PC-9 (cell line): ENCODE data around the gene ZNF488. TPM values are rescaled to one million over a fixed set of nuclear protein-coding genes. Genes with fewer than 3 reads are reported as not detected.

Experiments used
- BruUV-seq: library from RNA; stranded (reverse); fragments of 400-500 nt; replicated peaks from 2 replicates; lab custom pipeline; 2021; lab: Mats Ljungman, UMichigan
- CTCF ChIA-PET: fragments of 300-600 bp; sonication (Branson Sonifier 250); formaldehyde crosslinking; loops from one replicate; lab custom pipeline; 2022; ENCODE audit warnings: antibody characterized with exemption; lab: Charles Lee
- POLR2A ChIA-PET: fragments of 300-600 bp; sonication (Branson Sonifier 250); formaldehyde crosslinking; loops from one replicate; lab custom pipeline; 2022; ENCODE audit warnings: antibody characterized with exemption; ENCODE audit not compliant: unreplicated experiment; lab: Charles Lee
- DNase-seq, 2 experiments: peaks; one replicate each; pipeline versions ENCODE4 v3.0.0 to v3.0.0-alpha.2; 2015 to 2022; ENCODE audit warnings: mixed read lengths in 1 of 2
- H2AFZ ChIP-seq: fragments of 200-600 bp; sonication (generic); 2 replicates; pipeline ENCODE4 v1.8.1; 2017; ENCODE audit warnings: antibody characterized with exemption
- H3F3A ChIP-seq: fragments of 200-600 bp; sonication (generic); 2 replicates; pipeline ENCODE4 v1.8.1; 2017; ENCODE audit warnings: antibody characterized with exemption, mild to moderate bottlenecking, low read depth; ENCODE audit not compliant: insufficient read depth
- H3K27ac ChIP-seq: fragments of 200-600 bp; sonication (generic); 2 replicates; pipeline ENCODE4 v1.6.1; 2016; ENCODE audit warnings: mixed run types
- H3K27me3 ChIP-seq: fragments of 200-600 bp; sonication (generic); 2 replicates; pipeline ENCODE4 v1.6.1; 2016; ENCODE audit warnings: low read depth, mixed run types; ENCODE audit not compliant: insufficient read depth
- H3K36me3 ChIP-seq: fragments of 200-600 bp; sonication (generic); 2 replicates; pipeline ENCODE4 v1.6.1; 2016; ENCODE audit warnings: low read depth, mixed run types
- H3K4me1 ChIP-seq: fragments of 200-600 bp; sonication (generic); replicated peaks from 2 replicates; pipeline ENCODE4 v1.6.1; 2016; ENCODE audit warnings: mixed run types; ENCODE audit not compliant: insufficient read depth
- H3K4me2 ChIP-seq: fragments of 200-600 bp; sonication (generic); 2 replicates; pipeline ENCODE4 v1.6.1; 2017; ENCODE audit warnings: mixed run types
- H3K4me3 ChIP-seq: fragments of 200-600 bp; sonication (generic); 2 replicates; pipeline ENCODE4 v1.6.1; 2016; ENCODE audit warnings: mixed run types
- H3K79me2 ChIP-seq: fragments of 200-600 bp; sonication (generic); 2 replicates; pipeline ENCODE4 v1.6.1; 2017; ENCODE audit warnings: low read depth, mixed run types
- H3K9me2 ChIP-seq: fragments of 200-600 bp; sonication (generic); 2 replicates; pipeline ENCODE4 v1.8.1; 2017; ENCODE audit warnings: mild to moderate bottlenecking; ENCODE audit not compliant: insufficient read depth
- H3K9me3 ChIP-seq: fragments of 200-600 bp; sonication (generic); 2 replicates; pipeline ENCODE4 v1.8.1; 2016; ENCODE audit warnings: low read depth; ENCODE audit not compliant: insufficient read depth
- H4K20me1 ChIP-seq: fragments of 200-600 bp; sonication (generic); 2 replicates; pipeline ENCODE4 v1.8.1; 2017; ENCODE audit not compliant: insufficient read depth
- EZH2 ChIP-seq: fragments of 200-600 bp; sonication (generic); IDR thresholded peaks from 2 replicates; pipeline ENCODE4 v1.8.0; 2017; ENCODE audit warnings: antibody characterized with exemption, low read depth
- intact Hi-C: fragments of 100-400 bp; cut with micrococcal nuclease; formaldehyde crosslinking; loops from one replicate; pipeline ENCODE4 v1.10.0; 2022; ENCODE audit not compliant: unreplicated experiment
- total RNA-seq: library from RNA; stranded (reverse); gene quantifications from 2 replicates; pipeline ENCODE4 v1.2.3, GENCODE V29; 2021
- TF ChIP-seq, protein P1 (sequence below): fragments of 200-600 bp; sonication (generic); conservative IDR thresholded peaks from 2 replicates; pipeline ENCODE4 v1.6.1; 2017; ENCODE audit warnings: mixed run types, antibody characterized with exemption, mild to moderate bottlenecking, moderate library complexity

The ZNF488 gene
- total RNA-seq, 1 experiment from 2014 or later: 18.1 TPM

GRCh38 chr10:47404446-47404845 is 20.4 kb upstream of the ZNF488 start:
- H3K9me2 ChIP-seq: no peaks in the 10 kb centered on the region
- peaks cover 73% of the 10 kb centered on the region for H3K4me1 ChIP-seq
- no TSS peak for BruUV-seq

DNA sequence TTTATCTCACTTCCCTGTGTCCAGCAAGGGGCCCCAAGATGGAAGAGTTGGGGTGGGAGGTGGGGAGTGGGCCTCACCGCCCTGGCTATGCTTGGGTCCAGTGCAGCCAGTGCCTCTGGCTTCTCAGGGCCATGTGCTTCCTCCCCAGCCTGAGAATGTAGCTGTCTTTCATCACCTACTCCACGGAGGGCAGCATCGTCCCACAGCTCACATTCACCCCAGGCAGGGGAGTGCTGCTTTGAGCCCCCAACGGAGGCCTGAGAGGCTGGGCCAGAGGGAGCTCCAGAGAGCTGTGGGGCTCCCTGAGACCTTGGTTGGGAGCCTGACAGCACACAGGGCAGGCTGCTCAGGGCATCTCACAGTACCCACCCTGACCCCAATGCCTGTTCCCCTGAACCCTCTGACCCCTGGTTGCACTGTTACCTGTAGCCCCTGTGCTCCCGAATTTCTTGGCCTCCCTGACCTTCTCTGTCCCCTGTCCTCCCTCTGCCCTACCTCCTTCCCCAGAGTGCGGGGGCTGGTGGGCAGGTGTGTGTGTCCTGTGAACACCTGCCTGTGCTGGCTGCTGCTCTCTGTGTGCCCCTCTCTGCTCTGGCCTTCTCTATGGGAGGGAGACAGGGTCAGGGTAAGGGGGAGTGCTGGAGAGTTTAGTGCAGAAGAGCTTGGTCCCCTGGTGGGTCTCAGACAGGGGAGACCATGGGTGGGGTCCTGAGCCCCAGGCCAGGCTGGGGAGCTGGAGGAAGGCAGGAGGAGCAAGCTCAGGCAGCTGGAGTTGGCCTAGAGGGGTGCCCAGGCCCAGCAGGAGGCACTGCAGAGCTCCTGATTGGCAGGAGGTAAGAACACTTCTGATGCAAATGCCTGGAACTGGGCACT is 19.6 kb upstream of the ZNF488 start:
- H3K27me3 ChIP-seq: no peaks in the 10 kb centered on the region
- no peak overlapping the region for H2AFZ ChIP-seq
- peak overlapping the region; percentile 76 for H3K27ac ChIP-seq
- H3K9me3 ChIP-seq: no peaks in the 10 kb centered on the region
- POLR2A ChIA-PET: no interaction called here
- no peak overlapping the region for H3K4me3 ChIP-seq
- no peaks in the 10 kb centered on the region for H3K36me3 ChIP-seq
- no peaks in the 10 kb centered on the region for H4K20me1 ChIP-seq
- TF ChIP-seq, protein P1, sequence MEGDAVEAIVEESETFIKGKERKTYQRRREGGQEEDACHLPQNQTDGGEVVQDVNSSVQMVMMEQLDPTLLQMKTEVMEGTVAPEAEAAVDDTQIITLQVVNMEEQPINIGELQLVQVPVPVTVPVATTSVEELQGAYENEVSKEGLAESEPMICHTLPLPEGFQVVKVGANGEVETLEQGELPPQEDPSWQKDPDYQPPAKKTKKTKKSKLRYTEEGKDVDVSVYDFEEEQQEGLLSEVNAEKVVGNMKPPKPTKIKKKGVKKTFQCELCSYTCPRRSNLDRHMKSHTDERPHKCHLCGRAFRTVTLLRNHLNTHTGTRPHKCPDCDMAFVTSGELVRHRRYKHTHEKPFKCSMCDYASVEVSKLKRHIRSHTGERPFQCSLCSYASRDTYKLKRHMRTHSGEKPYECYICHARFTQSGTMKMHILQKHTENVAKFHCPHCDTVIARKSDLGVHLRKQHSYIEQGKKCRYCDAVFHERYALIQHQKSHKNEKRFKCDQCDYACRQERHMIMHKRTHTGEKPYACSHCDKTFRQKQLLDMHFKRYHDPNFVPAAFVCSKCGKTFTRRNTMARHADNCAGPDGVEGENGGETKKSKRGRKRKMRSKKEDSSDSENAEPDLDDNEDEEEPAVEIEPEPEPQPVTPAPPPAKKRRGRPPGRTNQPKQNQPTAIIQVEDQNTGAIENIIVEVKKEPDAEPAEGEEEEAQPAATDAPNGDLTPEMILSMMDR: no peak
- TF ChIP-seq EZH2: no peak
- H3K9me2 ChIP-seq: no peaks in the 10 kb centered on the region
- peaks cover 24% of the 10 kb centered on the region for H3F3A ChIP-seq
- intact Hi-C loops: loop anchor here (1.0 kb wide), 1 partner anchor 41 kb away; no protein-coding TSS in a partner anchor
- CTCF ChIA-PET: interaction anchor here (1.1 to 1.7 kb wide), 3 partner anchors 34 to 42 kb away, joined by 3 to 10 read pairs (median 3); no protein-coding TSS in a partner anchor
- peaks cover 15% of the 10 kb centered on the region for H3K79me2 ChIP-seq
- no TSS peak for BruUV-seq
- H3K4me1 ChIP-seq: peaks cover 65% of the 10 kb centered on the region
- peak overlapping the region; percentile 77 for H3K4me2 ChIP-seq
- no peak for DNase-seq

More at GRCh38 chr10:47404446-47404845, 20.4 kb upstream of the ZNF488 start:
- Histone ChIP-seq H3K4me2 (peak overlapping the region; percentile 77), H3F3A (peaks cover 29% of the 10 kb centered on the region), H4K20me1 (no peaks in the 10 kb centered on the region), H3K9me3 (no peaks in the 10 kb centered on the region), H3K27ac (0 out of 2 replicates have a peak overlapping the region, but pooled peaks have one; percentile 81), H3K79me2 (peaks cover 20% of the 10 kb centered on the region), H2AFZ (no peak overlapping the region), H3K36me3 (no peaks in the 10 kb centered on the region), H3K4me3 (no peak overlapping the region), H3K27me3 (no peaks in the 10 kb centered on the region)
- no peak for TF ChIP-seq EZH2
- TF ChIP-seq, protein P1: no peak
- POLR2A ChIA-PET: no interaction called here
- peak in 1 of 2 experiments; percentile 53 for DNase-seq
- CTCF ChIA-PET: interaction anchor here (1.1 to 1.7 kb wide), 3 partner anchors 41 to 50 kb away, joined by 3 to 10 read pairs (median 3); no protein-coding TSS in a partner anchor
- intact Hi-C loops: no loop called here

DNA sequence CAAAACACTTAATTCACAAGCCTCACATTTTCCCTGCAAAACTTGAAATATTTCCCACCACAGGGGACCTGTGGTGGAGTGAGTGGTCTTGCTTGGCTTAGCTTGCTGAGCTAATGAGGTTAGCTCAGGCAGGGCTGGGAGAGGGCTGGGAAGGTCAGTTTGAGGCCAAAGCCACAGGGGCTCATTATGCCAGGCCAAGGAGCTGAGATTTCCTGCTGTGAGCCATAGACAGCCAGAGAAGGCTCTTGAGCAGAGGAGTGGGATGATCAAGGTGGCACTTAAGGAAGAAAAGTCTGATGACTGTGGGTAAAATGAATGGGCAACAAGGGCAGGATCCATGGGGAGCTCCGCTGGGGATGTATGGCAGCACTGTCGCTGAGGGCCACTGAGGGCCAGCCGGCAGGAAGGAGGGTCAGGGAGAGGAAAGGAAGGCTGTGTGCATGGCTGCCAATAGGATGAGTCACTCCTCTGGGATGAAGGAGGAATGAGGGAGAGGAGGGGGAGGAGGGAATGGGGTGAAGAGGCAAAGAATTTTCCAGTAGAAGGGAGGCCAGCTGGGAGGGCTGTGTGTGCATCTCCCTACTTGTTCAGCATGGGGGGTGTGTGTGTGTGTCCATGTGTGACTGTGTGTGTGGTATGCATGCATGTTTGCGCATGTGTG is 18.7 kb upstream of the ZNF488 start:
- Histone ChIP-seq H2AFZ (no peak overlapping the region), H3K27me3 (no peaks in the 10 kb centered on the region), H3K4me1 (peaks cover 60% of the 10 kb centered on the region), H3K9me3 (no peaks in the 10 kb centered on the region), H4K20me1 (no peaks in the 10 kb centered on the region), H3K36me3 (no peaks in the 10 kb centered on the region), H3F3A (peaks cover 20% of the 10 kb centered on the region), H3K27ac (peak overlapping the region; percentile 76), H3K4me3 (no peak overlapping the region; the same call in 1 of the 2 replicates), H3K79me2 (peaks cover 7% of the 10 kb centered on the region), H3K9me2 (no peaks in the 10 kb centered on the region), H3K4me2 (peak overlapping the region; percentile 77)
- BruUV-seq: no TSS peak
- ChIA-PET POLR2A (interaction anchor here (1.2 kb wide), 1 partner anchor 19 kb away, joined by 7 read pairs; the partner anchor contains the start of gene ZNF488), CTCF (interaction anchor here (0.7 to 1.3 kb wide), 3 partner anchors 19 to 39 kb away, joined by 3 read pairs; partner anchors contain the start of gene ZNF488)
- intact Hi-C loops: loop anchor here (1.0 kb wide), 1 partner anchor 40 kb away; no protein-coding TSS in a partner anchor
- TF ChIP-seq EZH2: no peak
- DNase-seq: peak; percentile 85 to 88
